Vagina (tissue), 2 donors: ENCODE results near the gene DHPS. TPM values are rescaled to one million over a fixed set of nuclear protein-coding genes. Genes with fewer than 3 reads are reported as not detected.

ENCODE experiments used
- DNase-seq, 2 donors: peaks; one replicate each; pipeline ENCODE4 v3.0.0-alpha.2; 2017; ENCODE audit errors: extremely low spot score in 2 of 2
- H3K27ac ChIP-seq: fragments of 200-600 bp; sonication (generic); one replicate; pipeline ENCODE4 v1.5.1; 2019
- H3K27me3 ChIP-seq: fragments of 200-600 bp; sonication (generic); one replicate; pipeline ENCODE4 v1.5.1; 2019
- H3K36me3 ChIP-seq, 2 donors: fragments of 200-600 bp; sonication (generic); one replicate each; pipeline ENCODE4 v1.5.1; 2017 to 2019
- H3K4me1 ChIP-seq: fragments of 200-600 bp; sonication (generic); one replicate; pipeline ENCODE4 v1.5.1; 2019
- H3K4me3 ChIP-seq, 2 donors: fragments of 200-600 bp; sonication (generic); 1 replicate in 1 of 2; 2 replicates in 1 of 2; pipeline ENCODE4 v1.5.1; 2016 to 2019
- H3K9me3 ChIP-seq: fragments of 200-600 bp; sonication (generic); one replicate; pipeline ENCODE4 v1.5.1; 2019
- CTCF ChIP-seq, 3 experiments: fragments of 450-650 bp in 2 of 3; fragments of 200-600 bp in 1 of 3; sonication (generic) in 1 of 3; IDR thresholded peaks; one replicate each; pipeline ENCODE4 v1.5.1; 2017 to 2019; ENCODE audit warnings: antibody characterized with exemption in 3 of 3, mild to moderate bottlenecking in 2 of 3, moderate library complexity in 2 of 3
- POLR2A ChIP-seq, 2 donors: fragments of 450-650 bp; IDR thresholded peaks; one replicate each; pipeline ENCODE4 v1.6.1; 2017; ENCODE audit warnings: antibody characterized with exemption in 2 of 2, mild to moderate bottlenecking in 2 of 2, moderate library complexity in 2 of 2
- POLR2AphosphoS5 ChIP-seq, 2 donors: sonication (generic); formaldehyde crosslinking; IDR thresholded peaks; one replicate each; pipeline ENCODE4 v1.9.0; 2017; ENCODE audit warnings: antibody characterized with exemption in 2 of 2, mild to moderate bottlenecking in 2 of 2, low read depth in 1 of 2; ENCODE audit not compliant: insufficient read depth in 1 of 2
- intact Hi-C: fragments of 100-400 bp; cut with DNase I; formaldehyde crosslinking; loops from one replicate; pipeline ENCODE4 v1.15.1; 2023
- total RNA-seq: library from RNA; depleted of rRNA; stranded (reverse); fragments of >200 nt; gene quantifications from one replicate; pipeline ENCODE4 v1.2.3, GENCODE V29; 2016

The DHPS gene
- total RNA-seq, 1 donor from 2014 or later = 119 TPM

GRCh38 chr19:12660980-12661379, 20.7 kb downstream of the DHPS start:
- intact Hi-C loops = loop anchor here (10.0 kb wide), 1 partner anchor 46 kb away; the partner anchor contains the start of genes ZNF490 and ZNF791
- H3K9me3 ChIP-seq = no peaks in the 10 kb centered on the region
- H3K4me1 ChIP-seq = peaks cover 7% of the 10 kb centered on the region
- H3K4me3 ChIP-seq = no peak overlapping the region
- no peaks in the 10 kb centered on the region for H3K27me3 ChIP-seq
- no peak overlapping the region for H3K27ac ChIP-seq
- TF ChIP-seq POLR2AphosphoS5 (IDR thresholded peaks at IDR 0.05; ENCODE audit: insufficient read depth in 1 of 2, low read depth in 1 of 2) = no peak
- no peak for TF ChIP-seq POLR2A (IDR thresholded peaks at IDR 0.05)
- no peak for TF ChIP-seq CTCF (IDR thresholded peaks at IDR 0.05)
- no peak for DNase-seq
- peaks cover 0 to 42% of the 10 kb centered on the region in 2 donors for H3K36me3 ChIP-seq

- intact Hi-C loops = no loop called here
- Histone ChIP-seq H3K9me3 (no peaks in the 10 kb centered on the region), H3K27me3 (no peaks in the 10 kb centered on the region), H3K27ac (no peak overlapping the region), H3K4me3 (no peak overlapping the region), H3K4me1 (no peaks in the 10 kb centered on the region), H3K36me3 (peaks cover 0 to 44% of the 10 kb centered on the region in 2 donors)
- TF ChIP-seq POLR2AphosphoS5 (IDR thresholded peaks at IDR 0.05; ENCODE audit: insufficient read depth in 1 of 2, low read depth in 1 of 2) = no peak
- TF ChIP-seq CTCF (IDR thresholded peaks at IDR 0.05) = no peak
- TF ChIP-seq POLR2A (IDR thresholded peaks at IDR 0.05) = no peak
- no peak for DNase-seq
Measured at GRCh38 chr19:12657966-12658365, 23.7 kb downstream of the DHPS start.

- Histone ChIP-seq H3K36me3 (peaks cover 0 to 34% of the 10 kb centered on the region in 2 donors), H3K27me3 (no peaks in the 10 kb centered on the region), H3K4me3 (no peak overlapping the region), H3K4me1 (no peaks in the 10 kb centered on the region), H3K9me3 (no peaks in the 10 kb centered on the region), H3K27ac (no peak overlapping the region)
- DNase-seq = no peak
- intact Hi-C loops = no loop called here
- TF ChIP-seq POLR2AphosphoS5 (IDR thresholded peaks at IDR 0.05; ENCODE audit: insufficient read depth in 1 of 2, low read depth in 1 of 2) = no peak
- TF ChIP-seq POLR2A (IDR thresholded peaks at IDR 0.05) = no peak
- no peak for TF ChIP-seq CTCF (IDR thresholded peaks at IDR 0.05)
Measured at GRCh38 chr19:12656899-12657571, 24.6 kb downstream of the DHPS start.

- no peak overlapping the region for H3K27ac ChIP-seq
- DNase-seq = no peak
- no peak overlapping the region for H3K4me3 ChIP-seq
- H3K36me3 ChIP-seq = peaks cover 0 to 22% of the 10 kb centered on the region in 2 donors
- no peak for TF ChIP-seq POLR2A (IDR thresholded peaks at IDR 0.05)
- no peak for TF ChIP-seq POLR2AphosphoS5 (IDR thresholded peaks at IDR 0.05; ENCODE audit: insufficient read depth in 1 of 2, low read depth in 1 of 2)
- no peak for TF ChIP-seq CTCF (IDR thresholded peaks at IDR 0.05)
- H3K27me3 ChIP-seq = no peaks in the 10 kb centered on the region
- no peaks in the 10 kb centered on the region for H3K9me3 ChIP-seq
- intact Hi-C loops = no loop called here
- no peaks in the 10 kb centered on the region for H3K4me1 ChIP-seq
Measured at GRCh38 chr19:12655546-12655945, 26.1 kb downstream of the DHPS start.

GRCh38 chr19:12652219-12652618, 29.5 kb downstream of the DHPS start:
- H3K36me3 ChIP-seq = peaks cover 0 to 13% of the 10 kb centered on the region in 2 donors
- no peak for TF ChIP-seq POLR2A (IDR thresholded peaks at IDR 0.05)
- no peak for TF ChIP-seq CTCF (IDR thresholded peaks at IDR 0.05)
- TF ChIP-seq POLR2AphosphoS5 (IDR thresholded peaks at IDR 0.05; ENCODE audit: insufficient read depth in 1 of 2, low read depth in 1 of 2) = no peak
- no peak overlapping the region for H3K27ac ChIP-seq
- H3K27me3 ChIP-seq = no peaks in the 10 kb centered on the region
- no peak for DNase-seq
- H3K4me3 ChIP-seq = no peak overlapping the region
- intact Hi-C loops = no loop called here
- H3K4me1 ChIP-seq = peaks cover 17% of the 10 kb centered on the region
- no peaks in the 10 kb centered on the region for H3K9me3 ChIP-seq
